Measurements from ENCODE around the gene ORC3.

DNA sequence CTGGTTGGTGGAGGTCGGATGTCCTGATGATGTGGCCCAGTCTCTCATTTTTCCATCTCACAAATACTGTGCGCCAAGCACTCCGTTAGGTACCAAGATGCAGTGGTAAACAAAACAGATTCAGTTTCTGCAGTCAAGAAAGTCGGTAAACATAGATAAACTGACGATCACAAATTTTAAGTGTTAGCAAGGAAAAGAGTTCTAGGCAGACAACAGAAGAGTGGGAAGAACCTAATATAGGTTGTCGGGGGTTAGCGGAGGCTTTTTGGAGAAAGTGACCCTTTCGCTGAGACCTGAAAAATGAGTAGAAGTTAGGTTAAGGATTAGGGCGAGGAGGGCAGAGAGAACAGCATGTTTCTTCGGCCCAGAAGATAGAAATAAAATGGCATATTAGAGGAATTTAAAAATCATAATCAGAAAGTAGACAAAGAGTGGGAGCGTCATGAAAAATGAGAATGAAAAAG, 514 bp downstream of the ORC3 start:
- TF ChIP-seq FOXM1 (IDR thresholded peaks at IDR 0.05; ENCODE audit: borderline replicate concordance, low read depth): no peak
- no peak for TF ChIP-seq CEBPB (IDR thresholded peaks at IDR 0.05)
- no peak for TF ChIP-seq TEAD4 (IDR thresholded peaks at IDR 0.05)
- no peak for TF ChIP-seq EGR1 (IDR thresholded peaks at IDR 0.05)
- no peak for TF ChIP-seq CREB1 (IDR thresholded peaks at IDR 0.05; ENCODE audit: low read depth)
- no peak for TF ChIP-seq NFIC (IDR thresholded peaks at IDR 0.05)
- no peak for TF ChIP-seq TAF1 (IDR thresholded peaks at IDR 0.05; ENCODE audit: low read depth)
